SK-N-SH (cell line): ENCODE measurements around the gene ITGA2B. TPM values are rescaled to one million over a fixed set of nuclear protein-coding genes. Genes with fewer than 3 reads are reported as not detected.

Experiments used
- CTCF ChIA-PET: fragments of 300-600, 350-600 bp; formaldehyde crosslinking; extraction: SDS; loops from one replicate; lab custom pipeline; 2021; lab: Yijun Ruan, JAX
- POLR2A ChIA-PET: fragments of 350-600 bp; sonication (Branson Sonifier 250); formaldehyde crosslinking; extraction: SDS; loops from one replicate; lab custom pipeline; 2020; ENCODE audit warnings: antibody characterized with exemption, inconsistent platforms; lab: Yijun Ruan, JAX
- DNase-seq: peaks from one replicate; pipeline ENCODE4 v3.0.0; 2012
- H2AFZ ChIP-seq: fragments of 200-600 bp; sonication (generic); 2 replicates; pipeline ENCODE4 v1.8.1; 2016; ENCODE audit warnings: antibody characterized with exemption, mild to moderate bottlenecking, low read depth
- H3F3A ChIP-seq: fragments of 200-600 bp; sonication (generic); replicated peaks from 2 replicates; pipeline ENCODE3; 2016; ENCODE audit warnings: antibody characterized with exemption, mild to moderate bottlenecking; ENCODE audit not compliant: insufficient read depth
- H3K27ac ChIP-seq, 2 experiments: fragments of 200-500 bp in 1 of 2; fragments of 200-600 bp in 1 of 2; sonication (Bioruptor generic) in 1 of 2; sonication (generic), shearing (Covaris generic) in 1 of 2; 2 replicates each; pipeline versions ENCODE4 v1.5.1 to v1.6.1; 2014 to 2016; ENCODE audit warnings: low read depth in 2 of 2, inconsistent platforms in 1 of 2, low read length in 1 of 2, mild to moderate bottlenecking in 1 of 2, mixed read lengths in 1 of 2
- H3K27me3 ChIP-seq: fragments of 200-600 bp; sonication (generic), shearing (Covaris generic); 2 replicates; pipeline ENCODE4 v1.6.1; 2016; ENCODE audit warnings: mixed run types; ENCODE audit not compliant: insufficient read depth
- H3K36me3 ChIP-seq, 2 experiments: fragments of 200-500 bp in 1 of 2; fragments of 200-600 bp in 1 of 2; sonication (Bioruptor generic) in 1 of 2; sonication (generic) in 1 of 2; replicated peaks in 1 of 2; 2 replicates each; pipeline versions ENCODE3 to v1.5.1; 2014 to 2016; ENCODE audit warnings: low read length in 1 of 2, mild to moderate bottlenecking in 1 of 2; ENCODE audit not compliant: insufficient read depth in 2 of 2, control insufficient read depth in 1 of 2
- H3K4me1 ChIP-seq, 2 experiments: fragments of 200-500 bp in 1 of 2; fragments of 200-600 bp in 1 of 2; sonication (Bioruptor generic) in 1 of 2; sonication (generic), shearing (Covaris generic) in 1 of 2; 2 replicates each; pipeline versions ENCODE4 v1.5.1 to v1.6.1; 2014 to 2016; ENCODE audit warnings: low read depth in 1 of 2, low read length in 1 of 2, mixed run types in 1 of 2; ENCODE audit not compliant: insufficient read depth in 2 of 2, control insufficient read depth in 1 of 2
- H3K4me2 ChIP-seq: fragments of 200-600 bp; sonication (generic), shearing (Covaris generic); 2 replicates; pipeline ENCODE4 v1.6.1; 2017; ENCODE audit warnings: mixed run types
- H3K4me3 ChIP-seq, 2 experiments: fragments of 200-500 bp in 1 of 2; fragments of 200-600 bp in 1 of 2; sonication (Bioruptor generic) in 1 of 2; sonication (generic), shearing (Covaris generic) in 1 of 2; 2 replicates each; pipeline versions ENCODE4 v1.5.1 to v1.8.1; 2014 to 2016; ENCODE audit warnings: low read depth in 2 of 2, inconsistent platforms in 1 of 2, low read length in 1 of 2, mild to moderate bottlenecking in 1 of 2, mixed read lengths in 1 of 2, moderate library complexity in 1 of 2
- H3K79me2 ChIP-seq: fragments of 200-600 bp; sonication (generic); 2 replicates; pipeline ENCODE4 v1.8.1; 2017; ENCODE audit warnings: mild to moderate bottlenecking; ENCODE audit not compliant: insufficient read depth
- H3K9ac ChIP-seq: fragments of 200-600 bp; sonication (generic); 2 replicates; pipeline ENCODE4 v1.6.1; 2017; ENCODE audit warnings: mixed run types
- H3K9me2 ChIP-seq: fragments of 200-600 bp; sonication (generic); 2 replicates; pipeline ENCODE4 v1.6.1; 2017; ENCODE audit warnings: mixed run types
- H3K9me3 ChIP-seq: fragments of 200-600 bp; sonication (generic); 2 replicates; pipeline ENCODE4 v1.6.1; 2017; ENCODE audit warnings: mixed run types, mild to moderate bottlenecking, moderate library complexity
- H4K20me1 ChIP-seq: fragments of 200-600 bp; sonication (generic); 2 replicates; pipeline ENCODE4 v1.6.1; 2017; ENCODE audit warnings: mild to moderate bottlenecking, mixed run types; ENCODE audit not compliant: insufficient read depth
- ELF1 ChIP-seq: IDR thresholded peaks from 2 replicates; pipeline ENCODE4 v1.4.0; 2012
- FOXJ3 ChIP-seq: sonication (generic); formaldehyde crosslinking; IDR thresholded peaks from 2 replicates; pipeline ENCODE4 v1.5.1; 2020; ENCODE audit warnings: mild to moderate bottlenecking, missing genetic modification reagents
- FOXM1 ChIP-seq: IDR thresholded peaks from 2 replicates; pipeline ENCODE4 v1.4.0; 2012; ENCODE audit warnings: low read depth, mild to moderate bottlenecking
- IRF3 ChIP-seq: fragments of 150-350 bp; IDR thresholded peaks from 2 replicates; pipeline ENCODE4 v1.6.1; 2016; ENCODE audit warnings: mild to moderate bottlenecking, low read depth, low read length
- MAX ChIP-seq: IDR thresholded peaks from 2 replicates; pipeline ENCODE4 v1.4.0; 2012; ENCODE audit warnings: low read depth
- NFIC ChIP-seq: IDR thresholded peaks from 2 replicates; pipeline ENCODE4 v1.4.0; 2012; ENCODE audit warnings: borderline replicate concordance
- NRF1 ChIP-seq: IDR thresholded peaks from 2 replicates; pipeline ENCODE4 v1.6.1; 2012; ENCODE audit warnings: low read depth, mild to moderate bottlenecking, low read length
- POLR2AphosphoS5 ChIP-seq: IDR thresholded peaks from 2 replicates; pipeline ENCODE4 v1.6.1; 2012; ENCODE audit warnings: low read depth, low read length
- RAD21 ChIP-seq: IDR thresholded peaks from 2 replicates; pipeline ENCODE4 v1.6.1; 2012; ENCODE audit warnings: mild to moderate bottlenecking, low read length
- REST ChIP-seq: IDR thresholded peaks from 2 replicates; pipeline ENCODE4 v1.6.1; 2012; ENCODE audit warnings: mild to moderate bottlenecking, low read depth, low read length, moderate library complexity
- RFX5 ChIP-seq: IDR thresholded peaks from 2 replicates; pipeline ENCODE4 v1.6.1; 2012; ENCODE audit warnings: mild to moderate bottlenecking, improper control_type of control experiment, low read length
- SIN3A ChIP-seq: IDR thresholded peaks from 2 replicates; pipeline ENCODE4 v1.6.1; 2012; ENCODE audit warnings: low read depth, mild to moderate bottlenecking, low read length, moderate library complexity, borderline replicate concordance
- SMC3 ChIP-seq: IDR thresholded peaks from 2 replicates; pipeline ENCODE4 v1.6.1; 2012; ENCODE audit warnings: low read depth, low read length, improper control_type of control experiment
- TCF12 ChIP-seq: IDR thresholded peaks from 2 replicates; pipeline ENCODE4 v1.4.0; 2012
- TEAD4 ChIP-seq: IDR thresholded peaks from 2 replicates; pipeline ENCODE4 v1.4.0; 2012; ENCODE audit warnings: mild to moderate bottlenecking, borderline replicate concordance; ENCODE audit not compliant: insufficient read depth
- USF1 ChIP-seq: IDR thresholded peaks from 2 replicates; pipeline ENCODE4 v1.4.0; 2012; ENCODE audit warnings: low read depth, borderline replicate concordance
- USF2 ChIP-seq: fragments of 150-350 bp; IDR thresholded peaks from 2 replicates; pipeline ENCODE4 v1.6.1; 2017; ENCODE audit warnings: antibody characterized with exemption, low read length, low read depth, borderline replicate concordance
- WGBS: methylation state at CpG from one replicate; pipeline ENCODE4 v1.1.6; 2017; ENCODE audit warnings: low lambda C conversion rate; 5-methylcytosine and 5-hydroxymethylcytosine counted together
- polyA plus RNA-seq, 3 experiments: library from polyadenylated mRNA; depleted of rRNA; stranded (reverse); fragments of >200 nt; gene quantifications; 2 replicates each; pipeline ENCODE4 v1.2.3, GENCODE V29; 2012

The ITGA2B gene
- polyA plus RNA-seq, 1 of the 3 experiments (the other 2 are of a cell fraction), result 1.3 TPM

- H3K9me3 ChIP-seq, result no peaks in the 10 kb centered on the region
- no peaks in the 10 kb centered on the region for H3K79me2 ChIP-seq
- peaks cover 3% of the 10 kb centered on the region for H3F3A ChIP-seq
- peaks cover 33 to 54% of the 10 kb centered on the region in 2 experiments for H3K36me3 ChIP-seq
- no peak overlapping the region for H3K9ac ChIP-seq
- ChIA-PET POLR2A (interaction anchor here (0.9 kb wide), 1 partner anchor 12 kb away, joined by 4 read pairs; no protein-coding TSS in a partner anchor), CTCF (interaction anchor here (0.6 to 1.4 kb wide), 5 partner anchors 12 to 135 kb away, joined by 3 to 5 read pairs (median 3); partner anchors contain the start of gene FAM171A2)
- no peaks in the 10 kb centered on the region for H4K20me1 ChIP-seq
- no peak overlapping the region for H3K4me2 ChIP-seq
- no peak overlapping the region for H2AFZ ChIP-seq
- no peaks in the 10 kb centered on the region for H3K4me1 ChIP-seq
- H3K4me3 ChIP-seq, result no peak overlapping the region
- no peaks in the 10 kb centered on the region for H3K27me3 ChIP-seq
- H3K27ac ChIP-seq, result no peak overlapping the region
- no peaks in the 10 kb centered on the region for H3K9me2 ChIP-seq
- WGBS, result 95% methylated on average over 7 of the region's 8 CpGs
- TF ChIP-seq FOXM1 (no peak), POLR2AphosphoS5 (no peak), FOXJ3 (CRISPR knock-in tag) (no peak), TEAD4 (no peak), TCF12 (no peak), RAD21 (no peak), IRF3 (no peak)
- DNase-seq, result no peak
Measured at GRCh38 chr17:44397479-44398440, 8.3 kb upstream of the ITGA2B start.

- H3K4me3 ChIP-seq, result no peak overlapping the region
- no peaks in the 10 kb centered on the region for H3K4me1 ChIP-seq
- no peak overlapping the region for H3K9ac ChIP-seq
- H3K79me2 ChIP-seq, result no peaks in the 10 kb centered on the region
- WGBS, result 87% methylated on average over 5 of the region's 5 CpGs
- H4K20me1 ChIP-seq, result no peaks in the 10 kb centered on the region
- no peak overlapping the region for H3K27ac ChIP-seq
- H3K9me3 ChIP-seq, result no peaks in the 10 kb centered on the region
- peaks cover 27 to 54% of the 10 kb centered on the region in 2 experiments for H3K36me3 ChIP-seq
- no peaks in the 10 kb centered on the region for H3K9me2 ChIP-seq
- no peaks in the 10 kb centered on the region for H3K27me3 ChIP-seq
- no peak for DNase-seq
- no peak overlapping the region for H3K4me2 ChIP-seq
- CTCF ChIA-PET, result interaction anchor here (1.1 to 3.5 kb wide), 6 partner anchors 11 to 136 kb away, joined by 3 to 10 read pairs (median 3); partner anchors contain the start of gene FAM171A2
- no peak overlapping the region for H2AFZ ChIP-seq
- peaks cover 3% of the 10 kb centered on the region for H3F3A ChIP-seq
- POLR2A ChIA-PET, result no interaction called here
- TF ChIP-seq REST (no peak), USF1 (no peak), NFIC (no peak), ELF1 (no peak), SIN3A (no peak), TEAD4 (no peak), MAX (no peak), SMC3 (no peak), FOXJ3 (CRISPR knock-in tag) (no peak), TCF12 (no peak), NRF1 (no peak), USF2 (no peak), RFX5 (no peak)
Measured at GRCh38 chr17:44396946-44397345, 7.5 kb upstream of the ITGA2B start.
